GM18519 (cell line): ENCODE results near the gene CNRIP1.
"Not testable (repeated sequence)": the region's sequence is repeated elsewhere in the genome, so short reads cannot be mapped to it uniquely, and the experiment has no call there.

Source experiments
- ATAC-seq: cut with Tn5 transposase; IDR thresholded peaks from one replicate; pipeline ENCODE4 v1.9.1; 2021; ENCODE audit warnings: mild to moderate bottlenecking, moderate library complexity; ENCODE audit not compliant: unreplicated experiment, low FRiP score

The CNRIP1 gene

DNA sequence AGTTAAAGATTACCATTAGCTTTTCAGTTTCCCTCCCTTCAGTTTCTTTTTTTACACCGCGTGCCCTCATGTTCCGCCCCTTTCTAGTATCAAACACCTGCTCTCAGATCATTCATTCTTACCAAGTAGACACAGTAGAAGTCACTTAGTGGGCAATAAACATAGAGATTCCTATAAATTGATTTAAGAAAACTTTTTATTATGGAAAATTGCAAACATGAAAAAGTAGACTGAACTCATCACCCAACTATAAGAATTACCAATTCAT, 21.2 kb upstream of the CNRIP1 start:
- no peak for ATAC-seq

DNA sequence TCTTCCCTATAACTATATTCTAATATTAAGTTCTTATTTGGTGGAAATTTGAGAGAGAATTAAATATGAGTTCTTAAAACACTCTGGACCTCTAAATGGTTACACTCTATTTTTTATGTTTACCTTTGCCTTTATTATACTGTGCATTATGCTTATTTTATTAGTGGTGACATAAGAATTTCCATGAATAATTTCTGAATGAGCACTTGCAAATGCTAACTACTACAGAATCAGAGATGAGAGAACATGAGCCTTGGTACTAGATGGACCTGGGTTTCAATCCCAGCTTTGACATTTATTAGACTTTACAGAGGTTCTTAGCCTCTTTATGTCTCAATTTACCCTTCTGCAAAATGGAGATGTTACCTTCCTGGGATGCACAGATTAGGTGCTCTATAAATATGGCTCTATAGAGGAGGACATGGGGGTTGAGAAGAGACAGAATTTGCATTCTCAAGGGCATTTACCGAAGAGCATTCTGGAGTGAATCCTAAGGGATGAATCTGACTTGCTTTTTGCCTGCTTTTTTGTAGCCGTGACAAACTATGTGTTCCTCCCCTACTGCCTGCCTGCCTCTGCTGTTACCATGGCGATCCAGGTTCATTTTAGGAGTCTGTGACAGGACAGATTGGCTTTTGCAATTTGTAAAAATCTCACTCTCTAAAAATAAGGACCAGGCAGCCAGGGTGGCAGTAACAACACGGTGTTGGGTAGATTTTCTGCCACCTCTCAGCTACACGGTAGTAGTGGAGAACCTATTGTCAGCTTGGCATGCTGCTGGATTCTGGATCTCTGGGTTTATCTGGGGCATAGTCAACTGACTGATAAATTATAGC, 20.7 kb upstream of the CNRIP1 start:
- ATAC-seq = no peak

DNA sequence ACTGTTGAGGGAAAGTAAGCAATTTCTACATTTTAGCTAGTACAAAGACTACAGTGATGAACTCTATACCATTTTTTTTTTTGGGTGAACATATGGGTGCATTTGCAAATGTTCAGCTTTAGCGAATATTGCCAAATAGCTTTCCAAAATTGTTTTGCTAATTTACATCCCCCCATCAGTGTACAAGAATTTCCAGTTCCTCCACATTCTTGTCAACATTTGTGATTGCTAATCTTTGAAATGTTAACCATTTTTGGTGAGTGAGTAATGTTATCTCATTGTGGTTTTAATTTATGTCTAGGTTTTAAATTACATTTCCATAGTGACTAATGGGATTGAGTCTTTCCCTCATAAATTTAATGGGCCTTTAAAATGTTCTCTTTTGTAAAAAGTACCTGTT, 16.4 kb upstream of the CNRIP1 start:
- no peak for ATAC-seq

DNA sequence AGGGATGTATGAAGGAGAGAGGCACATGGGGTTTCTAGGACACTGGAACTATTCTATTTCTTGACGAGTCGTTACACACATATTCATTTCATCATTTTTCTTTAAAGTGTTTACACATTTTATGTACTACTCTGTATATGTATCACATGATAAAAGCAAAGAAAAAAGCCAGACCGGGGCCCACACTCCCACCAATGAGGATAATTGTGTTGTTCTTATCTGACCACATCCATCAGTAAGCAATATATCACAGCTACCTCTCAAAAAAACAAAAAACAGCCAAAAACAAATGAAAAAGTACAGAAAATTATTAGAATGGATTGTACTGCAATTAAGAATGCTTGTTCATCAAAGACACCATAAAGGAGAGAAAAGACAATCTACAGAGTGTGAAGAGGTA, 14.2 kb upstream of the CNRIP1 start:
- ATAC-seq = no peak

DNA sequence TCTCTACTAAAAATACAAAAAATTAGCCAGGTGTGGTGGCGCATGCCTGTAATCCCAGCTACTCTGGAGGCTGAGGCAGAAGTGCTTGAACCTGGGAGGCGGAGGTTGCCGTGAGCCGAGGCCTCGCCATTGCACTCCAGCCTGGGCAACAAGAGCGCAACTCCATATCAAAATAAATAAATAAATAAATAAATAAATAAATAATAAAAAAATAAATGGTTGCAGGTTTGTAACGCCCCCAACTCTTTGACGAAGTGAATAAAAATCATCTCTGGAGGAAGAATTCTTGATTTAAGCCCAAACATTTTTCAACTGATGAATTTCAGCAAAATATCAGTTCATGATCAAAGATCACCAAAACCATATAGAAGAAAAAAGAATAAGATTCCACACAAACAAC, 13.3 kb upstream of the CNRIP1 start:
- ATAC-seq = no peak

DNA sequence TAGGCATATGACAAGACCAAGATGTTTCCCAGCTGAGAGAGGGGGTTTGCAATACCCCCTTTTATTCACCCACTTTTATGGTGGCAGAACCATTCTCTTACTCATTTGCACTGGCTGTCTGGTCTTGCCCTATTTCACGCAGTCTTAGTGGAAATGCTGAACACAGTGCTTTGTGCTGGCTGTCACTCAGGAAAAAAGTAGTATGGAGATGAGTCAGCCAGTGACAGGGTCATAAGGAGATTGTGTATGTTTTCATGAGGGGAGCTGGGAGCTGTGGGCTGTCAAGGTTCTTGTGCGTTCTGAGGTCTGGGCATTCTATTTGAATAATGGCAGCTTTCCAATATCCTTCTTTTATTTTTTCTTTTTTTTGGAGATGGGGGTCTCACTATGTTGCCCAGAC, 10.9 kb upstream of the CNRIP1 start:
- no peak for ATAC-seq

DNA sequence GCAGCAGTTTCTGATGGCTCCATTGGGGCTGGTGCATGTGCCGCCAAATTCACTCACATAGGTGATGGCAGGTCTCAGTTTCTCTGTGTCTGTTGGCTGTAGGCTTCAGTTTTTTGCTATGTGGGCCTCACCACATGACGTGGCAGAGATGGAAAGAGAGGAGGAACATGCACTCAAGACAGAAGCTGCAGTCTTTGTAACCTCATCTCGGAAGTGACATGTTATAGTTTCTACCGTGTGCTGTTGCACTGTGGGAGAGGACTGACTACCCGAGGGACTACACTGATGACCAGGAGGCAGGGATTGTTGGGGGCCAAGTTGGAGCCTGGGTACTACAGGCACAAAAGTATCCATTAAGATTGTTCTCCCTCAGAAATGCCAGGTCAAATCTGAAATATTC, 9.2 kb upstream of the CNRIP1 start:
- ATAC-seq = no peak

DNA sequence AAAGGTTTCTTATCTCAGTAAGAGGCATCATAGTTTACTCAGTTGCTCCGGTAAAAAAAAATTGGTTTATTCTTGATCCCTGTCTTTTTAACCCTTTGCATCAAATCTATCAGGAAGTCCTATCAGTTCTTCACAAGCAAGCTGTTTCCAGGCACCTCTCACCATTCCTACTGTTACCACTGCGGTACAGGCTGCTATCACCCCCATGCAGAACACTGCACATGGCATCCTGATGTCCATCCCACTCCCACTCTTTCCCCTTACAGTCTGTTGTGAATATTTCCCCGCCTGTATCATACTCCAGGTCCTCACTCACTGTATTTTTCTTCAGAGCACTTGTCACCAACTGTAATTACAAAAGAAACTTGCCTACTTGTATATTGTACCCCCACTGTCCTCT, 5.3 kb upstream of the CNRIP1 start:
- no peak for ATAC-seq

DNA sequence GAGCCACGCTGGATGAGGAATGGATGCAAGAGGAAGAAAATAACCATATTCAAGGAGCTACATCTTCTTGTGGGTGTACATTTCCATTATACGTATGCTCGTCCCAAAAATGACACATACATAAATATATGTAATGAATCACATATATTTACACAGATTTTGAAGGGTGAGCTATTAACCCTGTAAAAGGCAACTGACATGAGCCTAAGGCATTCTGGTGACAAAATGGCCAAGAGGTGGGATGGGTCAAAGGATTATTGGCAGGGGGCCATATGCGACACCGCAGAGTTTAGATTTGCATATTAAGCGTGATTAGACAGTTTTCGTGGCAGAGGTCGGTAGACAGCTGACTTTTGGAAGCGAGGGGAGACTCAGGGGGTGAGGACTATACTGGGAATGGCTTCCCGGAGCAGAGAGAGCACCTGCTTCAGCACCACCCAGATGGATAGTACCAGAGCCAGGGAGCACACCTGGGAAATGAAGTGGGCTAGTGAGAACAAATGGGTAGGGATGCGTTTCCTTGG, 431 bp upstream of the CNRIP1 start:
- no peak for ATAC-seq

DNA sequence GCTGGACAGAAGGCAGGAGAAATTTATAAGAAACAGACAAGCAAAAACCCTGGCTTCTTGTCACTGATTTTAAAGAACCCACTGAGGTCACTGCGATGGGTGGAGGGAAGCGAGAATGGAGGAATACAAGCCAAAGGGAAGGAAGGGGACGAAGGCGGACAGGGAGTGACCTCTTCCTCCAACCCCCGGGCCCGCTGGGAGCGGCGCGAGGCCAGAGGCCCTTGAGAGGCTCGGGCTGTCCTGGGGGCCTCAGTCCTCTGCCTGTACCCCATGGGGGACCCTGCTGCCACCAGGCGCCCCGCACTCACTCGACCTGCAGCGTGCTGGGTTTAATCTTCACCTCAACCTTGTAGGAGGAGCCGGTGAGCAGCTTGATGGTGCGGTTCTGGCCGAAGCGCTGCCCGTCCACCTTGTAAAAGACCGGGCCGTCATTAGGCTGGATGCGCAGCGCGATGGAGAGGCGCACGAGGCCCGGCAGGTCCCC, 793 bp downstream of the CNRIP1 start:
- ATAC-seq = no peak

DNA sequence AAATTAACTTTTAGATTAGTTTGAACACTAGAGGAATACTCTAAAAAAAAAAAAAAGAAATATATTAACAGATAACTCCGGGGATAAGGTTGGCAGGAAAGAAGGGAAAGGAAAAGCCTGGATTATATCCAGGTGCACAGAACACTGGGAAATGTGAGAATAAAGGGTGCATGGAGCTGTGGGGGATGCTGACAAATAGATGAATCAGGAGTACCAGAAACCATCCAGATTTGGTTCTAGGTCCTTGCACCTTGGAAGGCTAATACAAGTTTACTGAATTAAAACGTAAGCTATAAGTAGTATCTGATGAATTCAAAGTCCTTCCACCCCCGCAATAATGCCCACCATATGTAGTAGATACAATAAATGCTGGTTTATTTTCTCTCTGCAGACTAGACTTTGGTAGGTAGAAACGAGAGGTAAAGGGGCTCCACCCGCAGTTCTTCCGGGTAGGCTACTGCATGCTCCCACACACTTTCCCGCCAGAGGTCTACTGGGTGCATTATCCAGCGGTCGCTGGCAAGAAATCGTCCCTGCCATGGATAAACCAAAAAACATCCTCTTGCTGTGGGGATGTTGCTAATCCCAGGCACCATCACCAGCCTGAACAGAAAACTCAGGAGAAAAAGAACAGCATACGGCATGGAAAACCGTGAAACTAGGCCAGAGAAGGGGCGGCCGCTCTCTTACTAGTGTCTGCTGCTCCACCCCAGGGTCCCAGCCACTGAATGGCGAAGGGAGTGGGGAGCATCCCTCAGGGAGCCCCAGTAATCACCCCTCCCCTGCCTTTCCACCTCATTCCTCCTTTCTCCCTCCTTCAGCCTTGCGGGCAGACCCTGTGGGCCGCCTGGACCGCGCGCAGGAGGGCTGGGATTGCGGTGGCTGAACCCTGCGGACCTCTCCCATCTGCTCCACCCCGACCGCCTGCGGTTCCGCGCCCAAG, 1.5 kb downstream of the CNRIP1 start:
- no peak for ATAC-seq

DNA sequence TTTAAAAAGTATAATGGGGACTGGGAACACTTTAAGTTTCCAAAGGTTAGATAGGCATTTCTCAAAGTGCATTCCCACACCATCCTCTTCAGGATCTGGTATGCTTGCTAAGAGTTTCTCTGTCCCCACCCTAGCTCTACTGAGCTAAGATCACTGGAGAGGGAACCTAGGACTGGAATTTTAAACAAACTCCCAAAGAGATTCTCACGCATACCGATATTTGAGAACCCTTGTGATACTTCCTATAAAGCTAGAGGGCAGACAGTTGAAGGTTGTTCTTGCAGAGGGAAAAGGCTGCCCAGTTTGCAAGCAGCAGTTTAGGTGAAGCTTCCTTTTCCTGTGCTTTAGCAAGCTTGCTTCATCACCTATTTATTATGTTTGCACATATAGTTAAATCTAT, 3.6 kb downstream of the CNRIP1 start:
- ATAC-seq = no peak

DNA sequence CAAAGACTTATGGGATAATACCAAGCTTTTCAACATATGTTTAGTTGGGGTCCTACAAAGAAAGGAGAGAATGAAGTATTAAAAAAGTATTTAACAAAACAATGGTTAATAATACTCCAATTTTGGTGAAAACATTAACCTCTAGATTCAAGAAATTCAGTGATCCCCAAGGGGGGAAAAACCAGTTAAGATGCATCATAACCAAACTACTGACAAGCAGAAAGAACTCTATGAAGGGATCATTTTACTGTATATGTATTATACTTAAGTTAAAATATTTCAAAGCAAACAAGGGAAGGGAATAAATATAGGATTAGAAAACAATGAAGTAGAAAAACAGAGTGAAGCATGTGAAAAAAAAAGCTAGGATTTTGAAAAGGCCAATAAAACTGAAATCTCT, 8.7 kb downstream of the CNRIP1 start:
- no peak for ATAC-seq

DNA sequence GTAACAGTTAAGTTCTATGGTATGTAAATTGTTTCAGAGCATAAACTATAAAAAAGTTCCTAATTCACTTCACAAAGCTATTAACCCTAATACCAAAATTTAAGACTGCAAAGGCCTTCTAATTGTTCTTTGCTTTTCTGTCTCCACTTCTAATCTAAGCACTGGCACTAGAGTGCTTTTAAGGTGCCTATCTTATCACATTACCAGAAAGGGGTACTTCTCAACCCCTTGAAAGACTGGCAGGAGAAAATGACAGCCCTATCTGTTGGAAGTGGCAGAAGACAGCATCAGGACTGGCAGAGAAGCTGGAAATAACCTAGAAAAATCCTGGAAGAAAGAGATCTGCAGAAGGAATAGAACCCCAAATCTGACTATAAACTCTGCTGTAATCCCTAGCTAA, 10.3 kb downstream of the CNRIP1 start:
- no peak for ATAC-seq

DNA sequence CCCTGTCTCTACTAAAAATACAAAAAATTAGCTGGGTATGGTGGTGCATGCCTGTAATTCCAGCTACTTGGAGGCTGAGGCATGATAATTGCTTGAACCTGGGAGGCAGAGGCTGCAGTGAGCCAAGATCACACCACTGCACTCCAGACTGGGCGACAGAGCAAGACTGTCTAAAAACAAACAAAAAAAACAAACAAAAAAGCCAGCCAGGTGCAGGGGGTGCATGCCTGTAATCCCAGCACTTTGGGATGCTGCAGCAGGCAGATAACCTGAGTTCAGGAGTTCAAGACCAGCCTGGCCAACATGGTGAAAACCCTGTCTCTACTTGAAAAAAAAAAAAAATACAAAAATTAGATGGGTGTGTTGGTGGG, 15.9 kb downstream of the CNRIP1 start:
- not testable (repeated sequence) for ATAC-seq

DNA sequence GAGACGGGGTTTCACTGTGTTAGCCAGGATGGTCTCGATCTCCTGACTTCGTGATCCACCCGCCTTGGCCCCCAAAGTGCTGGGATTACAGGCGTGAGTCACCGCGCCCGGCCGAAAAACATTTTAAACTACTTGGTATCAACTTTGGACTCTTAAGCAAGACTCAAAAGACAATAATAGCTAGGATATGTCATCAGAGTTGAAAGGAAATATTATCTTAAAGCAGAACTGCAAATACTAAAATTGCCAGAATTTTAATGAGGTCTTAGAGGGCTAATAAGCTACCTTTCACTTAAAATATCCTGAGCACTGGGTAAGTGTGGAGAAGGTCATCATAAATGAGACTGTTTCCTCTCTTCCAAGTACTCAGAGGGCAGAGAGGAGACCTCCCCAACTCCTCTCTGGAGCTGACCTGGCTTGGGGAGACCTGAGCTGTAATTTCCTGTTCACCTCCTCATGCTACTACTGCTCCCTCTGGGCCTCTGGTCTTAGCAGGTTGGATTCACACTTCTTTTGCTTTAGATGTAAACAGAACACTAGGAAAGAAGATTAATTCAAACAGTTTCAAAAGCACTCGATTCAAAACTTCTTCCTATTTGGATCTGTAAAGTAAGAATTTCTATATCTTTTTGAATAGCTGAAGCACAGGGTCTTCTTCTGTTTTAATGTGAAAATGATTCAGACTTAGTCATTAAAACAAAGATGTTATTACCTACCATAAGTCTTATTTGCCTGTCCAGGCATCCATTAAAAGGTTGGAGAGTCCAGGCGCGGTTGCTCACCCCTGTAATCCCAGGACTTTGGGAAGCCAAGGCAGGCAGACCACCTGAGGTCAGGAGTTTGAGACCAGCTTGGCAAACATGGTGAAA, 16.5 kb downstream of the CNRIP1 start:
- ATAC-seq = no peak

DNA sequence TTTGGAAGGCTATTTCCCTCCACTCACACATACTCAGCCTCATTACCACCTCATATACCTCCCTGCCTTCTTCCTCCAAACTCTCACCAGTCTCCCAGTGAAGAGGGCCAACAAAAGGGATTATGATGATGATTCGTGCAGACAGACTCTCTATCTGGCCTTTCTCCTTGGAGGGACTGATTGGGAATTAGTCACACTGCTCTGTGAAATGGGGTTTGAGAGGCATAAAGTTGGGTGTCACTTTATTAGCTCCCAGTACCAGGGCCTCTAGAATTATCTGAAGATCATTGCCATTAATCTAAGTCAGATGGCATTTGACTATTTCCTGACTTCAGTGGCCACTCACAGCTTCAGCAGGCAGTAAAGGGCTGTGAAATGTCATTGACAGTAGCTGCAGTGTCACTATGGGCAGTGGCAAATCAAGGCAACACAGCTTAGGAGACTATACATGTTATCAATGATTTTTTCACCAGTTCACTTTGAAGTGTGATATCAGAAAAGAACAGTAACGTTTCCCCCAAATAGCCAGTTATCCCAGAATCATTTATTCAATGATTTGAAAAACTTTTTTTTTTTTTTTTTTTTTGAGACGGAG, 17.4 kb downstream of the CNRIP1 start:
- no peak for ATAC-seq

DNA sequence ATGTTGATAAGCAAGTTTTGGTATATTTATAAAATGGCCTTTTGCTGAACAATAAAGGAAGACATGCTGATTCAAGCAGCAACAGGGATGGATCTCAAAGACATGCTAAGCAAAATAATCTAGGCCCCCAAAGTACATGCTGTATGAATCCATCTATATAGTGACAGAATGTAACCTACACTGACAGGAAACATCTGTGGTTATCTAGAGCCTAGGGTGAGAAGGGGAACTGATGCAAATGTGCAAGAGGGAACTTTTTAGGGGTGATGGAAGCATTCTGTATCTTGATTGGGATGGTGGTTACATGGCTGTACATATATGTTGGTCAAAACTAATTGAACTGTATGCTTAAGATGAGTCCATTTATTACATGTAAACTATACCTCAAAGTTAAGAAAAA, 24.2 kb downstream of the CNRIP1 start:
- peak; percentile 64 for ATAC-seq

DNA sequence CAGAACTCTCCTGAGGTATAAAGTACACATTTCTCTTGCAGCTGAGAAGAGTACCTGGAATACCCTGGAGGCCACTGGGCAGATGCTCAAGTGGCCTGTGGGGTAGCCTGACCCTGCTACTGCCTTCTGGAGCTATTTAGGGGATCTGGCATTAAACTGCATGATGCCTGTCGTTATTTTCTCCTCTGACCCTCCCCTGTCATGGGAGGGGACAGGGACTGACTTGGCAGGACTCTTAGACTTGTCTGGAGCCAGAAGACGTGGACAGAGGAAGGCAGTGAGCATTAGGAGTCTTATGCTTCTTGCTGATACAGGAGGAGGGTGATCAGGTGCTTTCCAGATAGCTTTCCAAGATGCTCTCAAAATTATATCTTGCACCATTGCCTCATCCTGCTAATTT, 24.8 kb downstream of the CNRIP1 start:
- no peak for ATAC-seq

DNA sequence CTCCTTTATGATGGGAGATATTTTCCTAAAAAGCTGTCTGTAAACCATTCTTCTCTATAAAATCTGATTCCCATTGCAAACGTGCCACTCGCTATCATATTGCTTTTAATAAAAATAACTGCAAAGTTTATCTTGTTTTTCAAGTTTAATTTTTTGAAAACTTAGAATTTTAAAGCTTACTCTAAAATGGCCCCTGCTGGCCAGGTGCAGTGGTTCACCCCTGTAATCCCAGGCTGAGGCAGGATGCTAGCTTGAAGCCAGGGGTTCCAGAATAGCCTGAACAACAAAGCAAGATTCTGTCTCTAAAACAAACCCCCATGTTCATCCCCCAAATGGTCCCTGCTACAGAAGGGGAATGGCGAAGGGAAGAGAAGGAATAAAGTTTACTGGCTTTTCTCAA, 25.6 kb downstream of the CNRIP1 start:
- no peak for ATAC-seq
